HG02610 (cell line): ENCODE results near the gene SAPCD2.
"Not testable (repeated sequence)": the region's sequence is repeated elsewhere in the genome, so short reads cannot be mapped to it uniquely, and the experiment has no call there.

ENCODE experiments used
- ATAC-seq: cut with Tn5 transposase; IDR thresholded peaks from one replicate; pipeline ENCODE4 v1.9.1; 2021; ENCODE audit warnings: mild to moderate bottlenecking, moderate library complexity; ENCODE audit not compliant: unreplicated experiment

The SAPCD2 gene

GRCh38 chr9:137070201-137070905, at the start of gene SAPCD2:
Gene SAPCD2 (minus strand): TSS chr9:137070557. CDS start chr9:137070460, 97 bp downstream.
- peak; percentile 57 for ATAC-seq

- ATAC-seq, result not testable (repeated sequence)
Measured at GRCh38 chr9:137118092-137118603, 47.8 kb upstream of the SAPCD2 start.

GRCh38 chr9:137117269-137117731, 46.9 kb upstream of the SAPCD2 start:
- no peak for ATAC-seq

GRCh38 chr9:137116728-137117127, 46.4 kb upstream of the SAPCD2 start:
- no peak for ATAC-seq

GRCh38 chr9:137116027-137116507, 45.7 kb upstream of the SAPCD2 start:
- ATAC-seq, result no peak

- no peak for ATAC-seq
Measured at GRCh38 chr9:137115394-137116026, 45.2 kb upstream of the SAPCD2 start.

GRCh38 chr9:137114613-137115393, 44.4 kb upstream of the SAPCD2 start, which contains the start of gene DPP7:
Gene DPP7 (minus strand): TSS chr9:137114733. CDS start chr9:137114713, 20 bp downstream.
- ATAC-seq, result peak; percentile 63

GRCh38 chr9:137114220-137114612, 43.9 kb upstream of the SAPCD2 start:
- peak; percentile 16 for ATAC-seq

GRCh38 chr9:137113385-137114159, 43.2 kb upstream of the SAPCD2 start:
- ATAC-seq, result no peak

GRCh38 chr9:137112564-137113384, 42.4 kb upstream of the SAPCD2 start:
- no peak for ATAC-seq

GRCh38 chr9:137111788-137112563, 41.6 kb upstream of the SAPCD2 start:
- no peak for ATAC-seq

- ATAC-seq, result no peak
Measured at GRCh38 chr9:137110911-137111787, 40.8 kb upstream of the SAPCD2 start.

- no peak for ATAC-seq
Measured at GRCh38 chr9:137110147-137110910, 40.0 kb upstream of the SAPCD2 start.

GRCh38 chr9:137109250-137110146, 39.1 kb upstream of the SAPCD2 start:
- no peak for ATAC-seq

- no peak for ATAC-seq
Measured at GRCh38 chr9:137108608-137109249, 38.4 kb upstream of the SAPCD2 start.
